HuH-7 (cell line): Measurements from ENCODE around the gene SPOCK2.

ENCODE experiments used
- DNase-seq: peaks from one replicate; pipeline ENCODE4 v3.0.0; 2011; ENCODE audit warnings: low spot score

The SPOCK2 gene

GRCh38 chr10:72073708-72074573 is 14.4 kb downstream of the SPOCK2 start:
- DNase-seq: no peak

DNA sequence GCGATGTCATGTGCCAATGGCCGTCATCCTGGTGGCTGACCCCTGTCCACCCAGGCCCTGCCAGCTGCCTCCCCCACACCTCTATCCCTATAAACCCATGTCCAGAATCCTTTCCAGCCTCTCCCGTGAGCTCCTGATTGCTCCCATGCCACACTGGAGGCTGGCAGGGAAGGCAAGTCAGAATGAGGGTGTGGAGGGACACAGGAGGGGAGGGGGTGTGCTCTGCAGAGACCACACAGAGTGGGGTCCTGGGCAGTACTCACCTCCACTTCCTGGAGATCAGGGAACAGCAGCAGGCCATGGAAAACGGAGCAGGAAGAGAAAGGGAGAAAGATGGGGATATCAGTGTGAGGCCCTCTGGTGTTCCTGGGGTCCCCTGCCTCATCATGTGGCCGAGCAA is 15.7 kb downstream of the SPOCK2 start:
- DNase-seq: no peak

DNA sequence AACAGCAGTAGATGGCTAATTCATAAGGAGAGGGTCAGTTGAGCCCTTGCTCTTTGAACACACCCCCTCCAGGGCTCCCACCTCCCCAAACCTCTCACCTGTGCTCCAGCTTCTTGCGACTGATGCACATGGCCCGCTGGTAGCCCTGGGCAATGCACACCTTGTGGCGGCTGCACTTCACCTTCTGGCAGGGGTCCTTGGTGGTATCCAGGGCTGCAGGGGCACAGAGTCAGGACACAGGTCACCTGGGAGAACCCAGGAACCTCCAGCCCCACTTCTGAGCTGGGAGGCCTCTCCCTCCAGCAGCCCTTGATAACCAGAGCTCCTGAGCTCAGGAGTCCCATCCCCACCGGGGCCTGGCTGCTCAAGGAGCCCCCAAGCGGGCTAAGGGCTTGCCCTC is 16.3 kb downstream of the SPOCK2 start:
- no peak for DNase-seq

- DNase-seq: no peak
Measured at GRCh38 chr10:72069751-72070526, 18.4 kb downstream of the SPOCK2 start.

DNA sequence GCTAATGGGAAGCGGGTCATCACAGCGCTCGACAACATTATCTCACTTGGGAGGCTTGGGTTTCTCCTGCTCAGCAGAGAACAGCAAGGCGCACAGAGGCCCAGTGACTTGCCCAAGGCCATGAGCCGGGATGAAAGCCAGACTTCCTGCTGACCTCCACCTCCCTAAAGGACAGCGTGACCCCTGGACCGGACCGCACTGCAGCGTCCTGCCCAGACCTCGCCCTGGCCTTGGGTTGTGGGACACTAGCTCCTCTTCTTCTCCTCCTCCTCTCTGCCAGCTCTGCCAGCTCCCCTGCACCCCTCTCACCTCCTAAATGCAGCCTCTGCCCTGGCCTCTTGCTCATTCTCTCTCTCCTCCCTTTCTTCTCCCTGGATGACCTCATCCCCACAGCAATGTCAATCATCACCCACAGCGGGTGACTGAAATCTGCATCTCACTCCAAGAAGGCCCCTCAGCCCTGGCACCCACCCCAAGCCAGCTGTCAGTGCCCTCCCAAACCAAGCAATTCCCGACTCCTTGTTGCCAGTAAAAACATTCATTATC is 19.4 kb downstream of the SPOCK2 start:
- no peak for DNase-seq

DNA sequence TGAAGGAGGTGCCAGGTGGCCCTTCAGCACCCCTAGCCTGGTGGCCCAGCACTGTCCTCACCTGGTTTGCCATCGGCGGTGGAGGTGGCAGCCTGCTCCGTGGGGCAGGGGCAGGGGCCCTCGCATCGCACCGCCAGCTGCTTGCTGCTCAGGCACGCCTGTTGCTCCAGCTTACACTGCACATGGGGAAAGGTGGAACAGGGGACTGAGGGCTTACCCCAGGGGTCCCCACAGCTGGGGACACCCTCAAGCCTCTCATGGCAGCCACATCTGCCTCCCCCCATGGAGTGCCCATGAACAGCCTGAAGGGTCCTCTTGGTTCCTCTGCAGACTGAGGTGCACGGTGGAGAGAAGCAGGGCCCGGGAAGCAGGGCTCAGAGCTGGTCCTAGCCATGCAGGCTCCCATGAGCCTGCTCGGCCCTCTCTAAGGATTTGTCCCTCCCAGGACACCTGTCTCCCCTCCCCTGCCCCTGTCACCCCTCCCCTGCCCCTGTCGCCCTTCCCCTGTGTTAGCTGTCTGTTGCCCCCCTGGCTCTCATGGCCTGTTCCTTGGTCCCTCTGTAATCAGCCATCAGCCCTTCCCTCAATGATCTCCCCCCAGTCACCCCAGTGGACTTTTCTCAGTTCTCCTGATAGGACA is 20.1 kb downstream of the SPOCK2 start:
- no peak for DNase-seq

- no peak for DNase-seq
Measured at GRCh38 chr10:72067463-72068125, 20.8 kb downstream of the SPOCK2 start.

- DNase-seq: no peak
Measured at GRCh38 chr10:72066318-72067284, 21.8 kb downstream of the SPOCK2 start.

- DNase-seq: no peak
Measured at GRCh38 chr10:72065439-72066025, 22.8 kb downstream of the SPOCK2 start.

DNA sequence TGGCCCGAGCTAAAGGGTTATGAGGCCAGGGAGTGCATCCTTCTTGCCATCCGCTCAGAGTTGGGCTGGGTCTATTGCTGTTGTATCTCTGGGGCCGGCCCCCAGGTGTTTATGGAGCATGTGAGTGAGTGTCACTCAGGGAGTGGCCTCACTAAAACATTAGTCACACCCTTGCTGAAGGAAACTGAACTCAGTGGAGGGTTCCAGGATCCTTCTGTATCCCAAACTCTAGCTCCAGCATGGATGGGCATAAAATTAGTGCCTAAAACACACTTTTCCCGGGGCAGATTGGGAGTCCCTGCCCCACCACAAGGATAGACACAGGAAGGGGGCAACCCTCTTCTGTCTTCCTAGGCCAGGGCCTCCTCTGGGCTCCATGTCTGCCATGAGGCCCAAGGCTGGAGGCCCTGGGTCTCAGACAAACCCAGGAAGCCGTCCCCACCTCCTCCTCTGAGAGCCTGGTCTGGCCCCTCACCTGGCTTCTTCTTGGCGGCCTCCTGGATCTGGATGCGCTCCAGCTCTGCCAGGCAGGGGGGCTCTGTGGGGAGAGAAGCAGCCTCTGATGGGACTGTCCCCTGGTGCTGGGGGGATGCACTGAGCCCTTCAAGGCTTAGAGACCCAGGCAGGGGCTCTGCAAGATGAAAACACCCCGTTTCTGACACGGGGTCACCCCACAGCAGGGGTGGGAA is 24.5 kb downstream of the SPOCK2 start:
- no peak for DNase-seq

DNA sequence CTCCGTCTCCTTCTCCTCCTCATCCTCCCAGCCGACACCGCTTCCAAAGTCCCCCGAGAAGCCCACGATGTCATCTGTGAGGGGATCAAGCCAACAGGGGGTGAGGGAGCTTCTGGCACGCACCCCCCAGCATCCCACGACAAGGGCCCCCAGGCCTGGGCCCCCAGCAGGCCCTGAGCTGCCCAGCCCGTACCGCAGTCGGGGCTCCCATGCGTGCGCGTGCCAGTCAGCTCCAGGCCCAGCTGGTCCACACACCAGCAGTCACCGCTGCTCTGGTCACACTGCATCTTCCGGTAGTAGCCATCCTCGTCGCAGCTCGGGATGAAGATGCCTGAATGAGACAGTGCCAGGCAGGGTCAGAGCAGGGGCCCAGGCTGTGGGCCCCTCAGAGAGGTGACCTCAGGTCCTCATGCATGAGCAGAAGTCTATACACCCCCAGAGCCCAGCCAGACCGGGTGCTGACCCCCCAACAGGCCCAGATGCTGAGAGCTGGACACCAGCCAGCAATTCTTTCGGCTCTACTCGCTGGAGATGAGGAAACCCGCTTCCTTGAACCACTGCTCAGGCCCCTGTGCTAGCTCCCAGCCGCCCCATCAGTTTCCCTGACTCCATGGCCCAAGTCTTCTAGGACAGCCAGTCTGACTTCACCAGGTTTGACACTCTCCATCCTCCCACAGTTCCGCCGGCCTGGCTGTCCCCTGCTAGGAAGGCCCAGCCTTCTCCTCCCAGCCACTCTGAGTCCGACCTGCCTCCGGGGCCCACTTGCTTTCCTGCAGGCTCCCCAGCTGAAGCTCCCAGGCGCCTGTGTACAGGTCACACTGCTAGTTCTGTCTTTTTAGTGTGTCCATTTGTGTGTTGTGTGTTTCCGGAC is 25.3 kb downstream of the SPOCK2 start:
- DNase-seq: no peak

GRCh38 chr10:72062382-72062781 is 26.0 kb downstream of the SPOCK2 start:
- no peak for DNase-seq

DNA sequence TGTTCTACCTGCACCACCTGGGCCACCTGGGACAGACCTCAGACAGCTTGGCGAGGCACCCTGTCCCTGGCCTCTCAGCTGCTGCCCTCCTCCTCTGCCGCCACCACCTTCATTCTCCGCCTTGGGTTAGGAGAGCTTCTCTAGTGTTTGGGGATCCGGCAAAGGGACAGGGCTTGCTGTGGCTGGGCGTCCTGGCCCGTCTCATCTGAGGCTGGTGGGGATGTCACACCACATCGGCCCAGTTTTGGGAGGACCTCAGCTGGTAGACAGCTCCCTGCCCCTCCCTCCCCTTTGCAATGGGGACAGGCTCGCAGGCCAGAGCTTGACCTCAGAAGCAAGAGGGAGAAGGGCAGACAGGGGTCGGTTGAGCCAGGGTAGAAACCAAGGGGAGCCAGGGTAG is 26.4 kb downstream of the SPOCK2 start:
- no peak for DNase-seq

DNA sequence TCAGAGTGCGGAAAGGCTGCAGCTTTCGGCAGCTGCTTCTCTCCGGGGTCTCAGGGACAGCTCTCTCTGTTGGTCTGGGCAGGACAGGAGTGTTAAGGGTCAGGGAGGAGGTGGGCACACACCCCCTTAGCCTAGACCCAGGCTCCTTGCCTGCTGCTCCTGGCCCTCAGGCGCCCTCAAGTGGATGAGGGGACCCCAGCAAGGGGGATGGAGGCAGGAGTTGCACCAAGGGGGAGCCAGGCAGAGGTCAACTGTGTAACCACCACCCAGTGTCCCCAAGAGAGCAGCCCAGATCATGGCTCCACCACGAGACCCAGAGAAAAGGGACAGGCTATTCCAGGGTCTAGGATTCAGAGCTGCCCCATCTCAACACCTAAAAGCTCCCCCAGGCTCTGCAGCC is 26.9 kb downstream of the SPOCK2 start:
- peak; percentile 42 for DNase-seq

- no peak for DNase-seq
Measured at GRCh38 chr10:72059843-72060822, 28.2 kb downstream of the SPOCK2 start.

- DNase-seq: no peak
Measured at GRCh38 chr10:72058989-72059842, 29.1 kb downstream of the SPOCK2 start.
